AG08396 (cell line): ENCODE results near the gene PIK3C3.

ENCODE experiments used
- DNase-seq: peaks from one replicate; pipeline ENCODE4 v3.0.0; 2012; ENCODE audit warnings: low spot score, mixed read lengths

PIK3C3 gene

GRCh38 chr18:41954827-41955613, at the start of gene PIK3C3:
Gene PIK3C3 (plus strand): TSS chr18:41955234. CDS start chr18:41955292, 58 bp downstream.
- DNase-seq: peak; percentile 93

GRCh38 chr18:41905786-41906527, 49.1 kb upstream of the PIK3C3 start:
- no peak for DNase-seq

DNA sequence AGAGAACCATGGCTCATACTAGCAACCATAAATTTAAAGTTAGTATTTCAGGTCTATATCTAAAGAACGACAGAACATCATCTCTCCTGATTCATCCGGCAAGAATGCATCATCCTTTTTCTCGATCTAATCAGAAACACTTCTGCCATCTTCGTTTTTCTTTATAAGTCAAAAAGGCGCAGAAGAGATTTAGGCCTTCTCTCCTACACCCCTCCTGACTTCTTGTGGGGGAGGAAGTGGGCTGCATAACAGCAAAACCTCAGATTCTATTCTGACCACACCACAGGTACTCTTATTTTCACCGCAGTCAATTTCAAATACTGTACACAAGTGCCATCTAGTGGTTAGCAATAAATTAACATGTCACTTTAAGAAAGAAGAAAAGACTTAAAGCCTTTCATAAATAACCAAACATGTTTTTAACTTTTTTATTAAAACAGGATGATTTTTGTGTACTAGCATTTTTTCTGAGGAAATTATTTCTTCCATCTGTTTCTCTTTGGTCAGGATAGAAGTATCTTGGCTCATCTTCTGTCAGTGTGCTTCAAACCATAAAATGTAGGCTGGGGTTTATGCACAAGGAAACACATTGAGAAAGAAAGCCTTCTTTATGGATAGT, 48.4 kb upstream of the PIK3C3 start:
- DNase-seq: peak; percentile 39

GRCh38 chr18:41917181-41917580, 37.9 kb upstream of the PIK3C3 start:
- DNase-seq: no peak

DNA sequence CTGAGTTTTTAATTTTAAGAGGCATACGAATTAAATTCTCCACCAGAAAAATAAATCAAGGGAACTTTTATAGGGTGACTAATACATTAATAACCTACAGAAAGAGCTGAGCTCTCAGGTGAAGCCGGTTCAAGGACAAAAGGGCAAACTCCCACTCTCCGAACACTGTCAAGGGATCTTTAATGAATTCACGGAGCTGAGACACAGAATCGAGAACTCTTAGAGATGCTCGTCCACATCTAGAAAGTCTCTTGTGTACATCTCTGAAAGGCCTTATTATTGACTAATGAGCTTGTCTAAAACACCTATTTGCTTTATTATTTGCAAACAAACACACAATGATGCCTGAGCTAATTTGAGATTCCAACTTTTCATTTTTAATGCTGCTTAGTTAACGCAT, 33.3 kb upstream of the PIK3C3 start:
- no peak for DNase-seq

DNA sequence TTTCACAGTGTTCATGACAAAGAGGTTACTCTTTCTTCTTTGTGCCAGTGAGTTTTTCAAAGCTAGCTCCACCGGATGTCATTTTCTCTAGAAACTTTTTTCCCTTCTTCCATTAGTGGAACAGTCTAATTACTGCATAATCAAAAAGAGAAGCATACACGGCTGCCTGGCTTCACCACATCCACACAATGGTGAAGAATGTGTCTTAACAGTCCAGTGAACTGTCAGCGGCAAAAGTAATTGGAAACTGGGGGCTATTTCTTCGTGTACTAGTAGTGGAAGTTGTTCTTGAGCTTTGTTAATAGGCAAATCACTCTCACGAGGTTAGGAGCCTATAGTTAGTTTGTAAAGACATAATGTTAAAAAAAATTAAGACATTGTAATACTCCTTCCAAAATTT, 32.9 kb upstream of the PIK3C3 start:
- DNase-seq: no peak

GRCh38 chr18:41922841-41923240, 32.2 kb upstream of the PIK3C3 start:
- DNase-seq: no peak

DNA sequence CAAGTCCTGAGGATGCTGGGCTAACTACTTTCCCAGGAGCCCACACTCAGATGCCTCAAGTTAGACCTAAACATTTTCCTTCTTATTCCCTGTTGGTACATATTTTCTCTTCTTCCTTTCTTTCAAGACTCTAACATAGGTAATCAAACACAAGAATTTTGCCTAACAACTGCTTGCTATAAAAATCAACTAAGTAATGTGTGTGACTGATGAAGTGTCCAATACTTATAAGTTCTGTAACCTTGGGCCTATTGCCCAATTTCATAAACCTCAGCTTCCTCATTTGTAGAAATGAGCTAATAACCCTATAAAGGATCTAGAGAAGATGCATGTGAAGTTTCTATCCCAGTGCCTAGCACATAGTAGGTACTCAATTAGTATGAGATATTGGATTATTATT, 31.6 kb upstream of the PIK3C3 start:
- no peak for DNase-seq

DNA sequence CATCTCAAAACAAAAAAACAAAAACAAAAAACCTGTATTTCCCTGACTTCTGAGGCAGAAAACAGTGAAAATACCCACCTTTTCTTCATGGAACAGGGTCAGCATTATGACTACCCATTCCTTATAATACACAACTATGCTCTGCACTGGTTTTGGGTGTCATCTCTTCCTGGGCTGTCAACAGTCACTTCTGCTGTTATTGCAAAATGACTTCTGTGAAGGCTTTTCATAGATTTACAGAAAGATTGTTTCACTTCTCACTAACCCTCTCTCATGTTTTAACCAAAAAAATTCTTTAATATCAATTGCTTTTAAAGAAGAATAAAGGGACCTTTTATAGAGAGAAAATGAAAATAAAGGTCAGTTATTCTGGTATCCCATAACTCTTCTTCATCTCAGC, 26.5 kb upstream of the PIK3C3 start:
- DNase-seq: no peak

DNA sequence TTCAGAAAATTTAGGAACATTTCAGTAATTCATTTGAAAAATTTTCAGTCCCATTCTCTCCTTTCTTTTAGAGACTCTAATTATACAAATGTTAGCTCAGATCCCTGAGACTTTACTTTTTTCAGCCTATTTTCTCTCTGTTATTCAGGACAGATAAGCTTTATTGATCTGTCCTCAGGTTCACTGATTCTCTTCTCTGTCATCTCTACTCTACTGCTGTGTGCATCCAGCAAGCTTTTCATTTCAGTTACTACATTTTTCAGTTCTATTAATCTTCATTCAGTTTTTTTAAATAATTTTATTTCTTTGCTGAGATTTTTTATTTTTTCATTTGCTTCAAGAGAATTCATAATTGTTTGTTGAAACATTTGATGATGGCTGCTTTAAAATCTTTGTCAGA, 22.1 kb upstream of the PIK3C3 start:
- no peak for DNase-seq

DNA sequence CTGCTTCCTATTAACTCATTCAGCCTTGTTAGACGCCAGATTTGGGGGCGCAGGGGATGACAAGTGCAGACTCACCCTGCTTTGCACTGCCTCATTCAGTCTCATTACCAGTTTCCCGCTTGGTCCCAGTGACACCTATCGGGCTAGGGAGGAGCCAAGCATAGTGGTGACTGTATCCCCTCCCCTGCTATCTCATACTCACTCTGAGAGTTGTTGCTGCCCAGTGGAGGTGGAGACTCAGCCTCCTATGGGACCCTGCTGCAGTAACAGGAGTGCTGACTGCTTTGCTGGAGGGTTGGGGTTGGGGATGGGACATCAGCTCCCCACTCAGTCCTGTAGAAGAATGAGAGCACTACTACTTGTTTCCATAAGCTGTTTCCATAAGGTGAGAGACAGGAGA, 21.3 kb upstream of the PIK3C3 start:
- DNase-seq: no peak

GRCh38 chr18:41936471-41937134, 18.4 kb upstream of the PIK3C3 start:
- no peak for DNase-seq

DNA sequence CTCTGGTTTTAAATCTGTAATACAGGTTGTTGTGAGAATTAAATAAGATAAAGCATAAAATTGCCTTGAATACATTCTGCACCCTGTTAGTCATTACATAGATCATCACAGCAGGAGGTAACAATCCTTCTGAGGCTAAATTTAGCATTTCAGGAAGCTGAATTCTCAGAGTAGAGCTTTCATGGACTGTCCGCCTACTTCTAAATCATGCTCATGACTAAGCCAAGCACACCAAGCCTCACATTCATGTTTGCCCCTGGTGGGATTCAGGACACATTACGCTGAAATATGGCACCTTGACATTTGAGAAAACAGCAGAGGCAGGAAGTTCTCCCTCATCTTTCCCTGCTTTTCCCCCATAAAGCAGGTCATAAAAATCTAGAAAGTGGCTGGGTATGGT, 16.6 kb upstream of the PIK3C3 start:
- DNase-seq: peak; percentile 50

GRCh38 chr18:41939326-41939725, 15.7 kb upstream of the PIK3C3 start:
- DNase-seq: no peak

DNA sequence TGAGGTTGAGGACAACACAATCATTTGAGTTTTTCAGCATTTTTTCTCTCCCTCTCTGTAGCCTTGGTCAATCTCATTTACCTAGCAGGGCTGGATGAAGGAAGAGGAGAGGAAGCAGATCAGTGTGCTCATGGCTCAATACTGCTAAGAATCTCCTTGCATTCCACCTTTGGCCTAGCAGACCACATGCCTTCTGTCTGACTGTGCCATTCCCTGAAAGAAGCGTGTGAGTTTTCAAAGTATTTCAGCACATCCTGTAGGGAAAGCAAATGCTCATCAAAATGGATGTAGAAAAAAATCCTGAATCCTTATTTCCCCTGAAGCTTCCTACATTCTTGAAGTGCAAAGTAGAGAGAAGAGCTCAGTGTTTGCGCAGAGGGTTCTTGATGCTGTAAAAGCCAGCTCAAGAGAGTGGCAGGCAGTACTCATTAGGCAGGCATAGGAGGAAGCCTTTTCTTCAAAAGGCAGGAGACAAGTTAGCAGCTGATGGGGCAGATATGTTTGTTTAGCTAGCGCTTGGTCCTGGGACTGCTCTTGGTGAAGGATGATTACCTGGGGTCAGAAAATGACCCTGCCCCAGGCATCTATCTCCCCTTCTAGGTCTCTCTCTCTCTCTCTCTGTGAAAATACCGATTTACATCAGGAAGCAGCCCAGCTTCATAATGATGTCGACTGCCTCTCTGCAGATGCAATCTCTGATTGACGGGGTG, 14.4 kb upstream of the PIK3C3 start:
- DNase-seq: peak; percentile 72

- DNase-seq: no peak
These were observed 12.8 kb upstream of the PIK3C3 start for GRCh38 chr18:41942254-41942653.

DNA sequence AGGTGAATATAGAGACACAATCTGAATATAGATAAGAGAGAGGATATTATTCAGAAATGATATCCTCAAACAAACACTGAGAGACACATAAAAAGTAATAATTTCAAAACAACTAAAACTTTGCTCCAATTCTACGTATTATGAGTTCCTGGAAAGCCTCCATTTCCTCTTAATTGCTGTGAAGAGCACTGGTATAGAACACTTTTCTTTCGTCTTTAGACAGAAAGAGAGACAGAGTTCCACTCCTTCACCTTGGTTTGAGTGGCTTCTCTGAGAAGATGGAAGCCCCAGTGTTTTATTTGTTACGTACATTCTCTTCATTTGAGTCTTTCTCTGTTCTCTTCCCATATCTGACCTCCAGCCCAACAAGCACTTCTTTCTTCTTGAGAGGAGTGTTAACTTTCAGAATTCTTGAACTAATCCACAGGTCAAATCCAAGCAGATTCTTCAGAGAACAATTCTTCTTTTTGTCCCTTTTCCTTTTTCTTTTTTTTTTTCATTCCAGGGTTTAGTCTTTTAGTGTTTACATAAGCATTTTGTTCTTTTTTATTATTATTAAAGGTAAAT, 6.4 kb upstream of the PIK3C3 start:
- DNase-seq: no peak

DNA sequence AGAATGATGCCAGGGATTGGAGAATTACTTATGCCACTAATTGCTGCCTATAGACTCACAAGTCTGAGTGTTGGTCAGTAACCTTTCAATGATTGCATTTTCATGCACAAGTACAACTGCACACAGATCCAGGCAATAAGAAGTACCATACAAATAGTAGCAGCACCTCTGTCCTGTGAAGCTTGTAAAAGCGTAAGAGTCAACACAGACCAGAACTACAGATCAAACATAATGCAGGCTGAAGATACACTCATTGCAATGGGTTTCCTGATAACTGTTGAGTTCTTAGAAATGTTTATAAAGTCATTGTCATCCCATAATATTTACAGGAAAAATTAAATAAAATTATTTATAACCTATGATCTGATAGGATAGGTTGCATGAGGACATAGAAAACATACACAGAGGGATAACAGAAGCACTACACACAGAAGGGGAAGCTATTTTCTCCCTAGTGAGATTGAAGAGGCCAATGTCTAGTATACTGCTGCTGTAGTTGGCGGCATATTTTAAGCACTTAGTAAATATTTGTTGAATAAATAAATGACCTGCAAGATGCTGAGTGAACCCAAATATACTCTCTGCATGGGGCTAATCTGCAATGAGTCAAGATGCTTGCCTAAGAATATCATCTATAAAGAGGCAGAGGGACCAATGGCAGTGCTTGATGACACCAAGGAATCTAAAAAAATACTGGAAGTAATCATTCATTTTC, 5.7 kb upstream of the PIK3C3 start:
- no peak for DNase-seq

- no peak for DNase-seq
These were observed 654 bp downstream of the PIK3C3 start for GRCh38 chr18:41955688-41956087.

DNA sequence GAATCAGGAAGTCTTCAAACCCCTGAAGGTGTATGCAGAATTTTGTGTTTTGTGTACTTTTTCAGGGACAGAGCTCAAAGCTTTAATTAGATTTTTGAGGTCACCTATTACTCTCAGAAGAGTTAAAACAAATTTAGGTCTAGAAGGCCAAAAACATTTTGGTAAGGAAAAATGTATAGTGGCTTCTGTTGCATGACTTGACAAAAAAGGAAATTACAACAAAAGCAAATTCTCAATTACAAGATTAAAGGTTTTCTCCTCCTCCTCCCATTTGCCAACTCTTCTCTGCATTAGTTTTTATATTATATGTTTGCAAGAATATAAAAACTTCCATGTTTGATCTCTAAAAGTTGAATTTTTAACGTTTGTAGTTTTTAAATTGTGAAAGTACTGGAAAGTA, 4.0 kb downstream of the PIK3C3 start:
- DNase-seq: no peak
